EL (cell line): ENCODE data around the gene BHLHE40.

Experiments used
- DNase-seq: peaks from one replicate; pipeline ENCODE4 v3.0.0-alpha.2; 2016

The BHLHE40 gene

GRCh38 chr3:5022187-5022965, 43.1 kb downstream of the BHLHE40 start:
- peak; percentile 42 for DNase-seq

GRCh38 chr3:5022966-5023776, 43.9 kb downstream of the BHLHE40 start:
- DNase-seq, result peak; percentile 99

DNA sequence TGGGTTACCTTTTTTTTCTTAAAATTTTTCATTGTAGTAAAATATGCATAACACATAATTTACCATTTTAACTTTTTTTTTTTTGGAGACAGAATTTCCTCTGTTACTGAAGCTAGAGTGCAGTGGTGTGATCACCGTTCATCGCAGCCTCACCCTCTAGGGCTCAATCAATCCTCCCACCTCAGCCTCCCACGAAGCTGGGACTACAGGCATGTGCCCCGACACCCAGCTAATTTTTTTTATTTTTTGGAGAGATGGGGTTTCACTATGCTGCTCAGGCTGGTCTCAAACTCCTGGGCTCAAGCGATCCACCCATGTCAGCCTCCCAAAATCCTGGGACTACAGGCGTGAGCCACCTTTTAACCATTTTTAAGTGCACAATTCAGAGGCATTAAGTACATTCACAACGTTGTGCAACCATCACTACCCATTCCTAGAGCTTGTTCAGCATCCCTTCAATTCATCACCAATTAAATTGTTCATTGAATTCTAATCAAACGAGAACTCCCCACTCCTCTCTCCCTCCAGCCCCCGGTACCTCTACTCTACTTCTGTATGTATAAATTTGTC, 44.6 kb downstream of the BHLHE40 start:
- no peak for DNase-seq

DNA sequence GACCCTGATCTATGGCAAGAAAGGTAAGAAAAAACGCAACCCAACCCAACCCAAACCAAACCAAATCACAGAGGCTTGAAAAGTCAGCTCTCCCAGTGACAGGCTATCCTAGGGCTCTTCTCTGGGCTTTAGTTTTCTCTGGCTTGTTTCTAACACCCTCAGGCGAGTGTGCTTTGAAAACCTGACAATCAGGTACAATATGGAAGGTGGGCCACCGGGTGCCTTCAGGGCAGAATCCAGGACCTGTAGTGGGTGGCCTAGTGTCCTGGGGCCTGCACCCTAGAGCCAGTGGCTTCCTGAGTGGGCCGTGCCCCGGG, 46.8 kb downstream of the BHLHE40 start:
- DNase-seq, result no peak

- no peak for DNase-seq
Observed at GRCh38 chr3:5029715-5030114, 50.5 kb downstream of the BHLHE40 start.

GRCh38 chr3:5030152-5030551, 50.9 kb downstream of the BHLHE40 start:
- no peak for DNase-seq

- no peak for DNase-seq
Observed at GRCh38 chr3:5032844-5033243, 53.6 kb downstream of the BHLHE40 start.
